GM12801 (cell line): ENCODE measurements around the gene PSENEN.

ENCODE experiments used
- CTCF ChIP-seq: IDR thresholded peaks from one replicate; pipeline ENCODE4 v1.5.1; 2011; ENCODE audit warnings: control low read depth; ENCODE audit not compliant: insufficient read length; ENCODE audit errors: extremely low read depth

The PSENEN gene

GRCh38 chr19:35788205-35788960, 42.9 kb downstream of the PSENEN start:
- no peak for TF ChIP-seq CTCF

- TF ChIP-seq CTCF: no peak
Observed at GRCh38 chr19:35789195-35789977, 43.9 kb downstream of the PSENEN start.

DNA sequence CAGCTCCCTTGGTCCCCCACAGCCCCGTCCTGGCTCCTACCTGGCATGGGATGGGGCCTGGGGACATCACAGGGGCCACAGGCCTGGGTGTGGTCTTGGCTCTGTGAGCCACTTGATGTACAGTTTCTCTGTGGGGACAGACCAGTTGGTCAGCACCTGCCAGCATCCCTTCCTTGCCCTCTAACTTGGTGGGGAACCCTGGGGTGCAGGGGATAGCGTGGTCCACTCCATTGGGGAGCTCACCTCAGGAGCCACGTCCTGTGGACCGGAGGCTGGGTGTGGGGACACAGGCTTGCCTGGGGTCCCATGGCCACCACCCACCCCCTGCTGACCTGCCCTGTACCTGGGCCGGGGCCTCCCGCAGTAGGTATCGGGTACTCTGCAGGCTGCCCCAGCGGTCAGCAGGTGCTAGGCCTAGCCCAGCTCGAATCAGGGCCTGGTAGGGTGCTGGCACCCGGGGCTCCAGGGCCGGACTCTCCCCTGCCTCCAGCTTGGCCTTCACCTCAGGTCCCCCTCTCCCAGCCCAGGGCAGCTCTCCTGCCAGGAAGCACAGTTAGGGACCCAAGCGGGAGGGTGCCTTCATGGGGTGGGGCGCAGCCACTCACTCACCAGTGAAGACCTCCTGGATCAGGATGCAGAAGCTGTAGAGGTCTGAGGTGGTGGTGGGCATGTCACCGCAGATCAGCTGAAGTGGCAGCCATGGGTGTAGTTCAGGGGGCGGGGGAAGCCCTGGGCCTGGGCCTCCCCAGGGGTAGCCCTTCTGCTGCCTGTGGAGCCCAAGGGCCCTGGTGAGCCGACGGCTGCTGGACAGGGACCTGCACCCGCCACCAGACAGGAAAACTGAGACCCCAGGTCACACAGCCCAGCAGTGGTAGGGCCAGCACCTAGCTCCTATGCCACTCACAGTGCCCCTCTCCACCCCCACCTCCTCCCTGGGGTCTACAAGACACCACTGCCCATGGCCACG, 44.8 kb downstream of the PSENEN start:
- no peak for TF ChIP-seq CTCF

DNA sequence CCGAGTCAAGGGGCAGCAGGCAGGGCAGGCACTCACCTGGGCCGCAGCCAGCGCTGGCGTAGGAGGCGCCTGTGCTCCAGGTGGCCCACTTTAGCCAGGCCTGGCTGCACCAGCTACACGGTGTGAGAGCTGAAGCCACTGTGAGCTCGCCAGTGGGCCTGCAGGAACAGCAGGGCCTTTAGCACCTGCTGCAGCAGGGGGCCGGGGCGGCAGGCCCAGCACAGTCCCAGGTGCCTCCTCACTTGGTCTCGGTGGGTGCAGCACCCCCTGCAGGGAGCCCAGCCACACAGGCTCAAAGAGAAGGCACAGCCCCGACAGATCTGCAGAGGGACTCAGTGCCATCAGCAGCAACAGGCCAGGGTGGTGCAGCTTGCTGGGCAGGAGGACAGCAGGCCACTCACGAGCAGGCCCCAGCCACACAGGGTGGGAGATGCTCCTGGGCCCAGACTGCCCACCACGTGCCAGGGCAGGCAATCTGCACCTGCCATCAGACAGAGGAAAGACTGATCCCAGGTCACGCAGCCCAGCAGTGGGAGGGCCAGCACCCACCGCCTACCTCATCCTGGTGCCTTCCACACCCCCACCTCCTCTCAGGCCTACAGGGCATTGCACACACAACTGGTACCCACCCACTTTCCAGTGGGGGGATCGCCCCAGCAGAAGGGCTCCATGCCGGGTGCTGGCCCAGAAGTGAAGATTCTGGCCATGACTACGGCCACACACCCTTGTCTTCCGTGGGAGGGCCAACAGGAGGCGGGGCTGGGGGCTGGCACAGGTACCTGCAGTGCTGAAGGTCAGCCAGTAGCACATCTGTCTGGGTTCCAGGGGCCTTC, 45.7 kb downstream of the PSENEN start:
- TF ChIP-seq CTCF: no peak

DNA sequence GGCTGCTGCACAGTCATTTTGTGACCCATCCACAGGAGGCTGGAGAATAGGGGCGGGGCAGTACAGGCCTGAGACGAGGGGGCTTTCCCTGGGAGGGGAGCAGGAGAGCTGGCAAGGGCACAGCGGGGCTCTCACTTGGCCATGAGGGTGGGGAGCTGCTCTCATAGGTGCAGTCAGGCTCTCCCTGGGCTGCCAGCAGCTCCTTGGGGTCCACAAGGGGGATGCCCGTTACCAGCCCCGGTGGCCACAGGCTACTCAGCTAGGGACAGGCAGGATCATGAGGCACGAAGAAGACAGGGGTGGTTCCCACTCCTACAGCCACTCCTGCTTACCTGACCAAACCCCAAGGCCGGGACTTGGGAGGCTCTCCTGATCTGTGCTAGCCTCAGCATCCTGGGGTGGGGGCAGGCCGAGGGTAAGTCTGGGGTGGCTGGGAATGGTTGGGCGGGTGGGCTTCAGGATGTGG, 46.4 kb downstream of the PSENEN start:
- no peak for TF ChIP-seq CTCF

DNA sequence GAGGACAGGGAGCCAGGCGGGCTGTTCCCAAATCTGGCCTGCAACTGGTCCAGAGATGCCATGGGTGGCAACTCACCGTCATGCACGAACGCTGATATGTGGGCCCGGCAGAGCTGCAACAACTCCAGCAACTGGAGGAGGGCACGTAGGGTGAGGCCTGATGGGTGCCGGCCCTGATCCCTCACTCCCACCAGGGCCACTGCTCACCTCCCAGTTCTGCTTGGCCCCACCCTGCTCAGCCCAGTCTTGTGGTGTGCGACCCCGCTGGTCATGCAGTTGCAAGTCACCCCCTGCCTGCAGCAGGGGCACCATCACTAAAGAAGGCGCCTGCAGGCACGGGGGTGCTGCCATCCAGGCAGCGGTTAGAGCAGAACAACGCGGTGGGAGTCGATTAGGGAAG, 46.9 kb downstream of the PSENEN start:
- TF ChIP-seq CTCF: no peak
